Inflammatory macrophage treated with lipopolysaccharide for 4 hours (primary cell): ENCODE measurements around the gene CFAP70.

ENCODE experiments used
- DNase-seq: peaks from one replicate; pipeline ENCODE4 v3.0.0-alpha.2; 2020

CFAP70 gene

GRCh38 chr10:73210395-73211105, 148.1 kb downstream of the CFAP70 start:
- no peak for DNase-seq

DNA sequence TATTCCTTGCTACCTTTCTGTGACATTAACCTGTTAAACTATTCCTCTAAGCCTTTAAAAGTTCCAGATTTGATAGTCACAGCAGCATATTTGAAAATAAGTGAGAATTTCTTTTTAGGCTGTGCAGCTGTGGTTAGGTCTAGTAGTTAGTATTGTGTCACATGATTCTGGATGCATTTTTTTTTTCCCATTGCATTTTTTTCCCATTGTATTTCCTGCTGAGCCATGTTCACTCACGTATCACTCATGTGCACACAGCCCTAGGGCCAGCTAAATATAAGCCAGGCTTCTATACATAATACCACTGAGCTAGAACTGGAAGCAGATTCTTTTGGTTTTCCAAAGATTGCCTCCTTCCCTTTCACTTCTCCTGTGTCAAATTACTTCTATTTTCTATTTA, 149.0 kb downstream of the CFAP70 start:
- DNase-seq, result no peak

- DNase-seq, result no peak
Observed at GRCh38 chr10:73207883-73208282, 150.8 kb downstream of the CFAP70 start.

DNA sequence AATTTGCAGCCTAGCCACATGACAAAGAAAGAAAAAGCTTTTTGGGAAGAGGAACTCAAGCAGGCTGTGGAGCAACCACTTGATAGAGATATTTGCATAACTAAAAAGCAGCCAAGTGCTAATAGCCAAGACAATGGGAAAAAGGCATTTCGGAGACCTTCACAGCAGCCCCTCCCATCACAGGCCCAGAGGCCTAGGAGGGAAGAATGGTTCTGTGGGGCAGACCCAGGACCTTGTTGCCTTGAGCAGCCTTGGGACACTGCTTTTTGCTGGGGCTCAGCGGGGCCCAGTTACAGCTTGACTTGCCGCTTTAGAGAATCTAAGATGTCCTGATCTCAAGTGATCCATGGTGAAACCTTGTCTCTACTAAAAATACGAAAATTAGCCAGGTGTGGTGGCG, 152.3 kb downstream of the CFAP70 start:
- peak; percentile 17 for DNase-seq

DNA sequence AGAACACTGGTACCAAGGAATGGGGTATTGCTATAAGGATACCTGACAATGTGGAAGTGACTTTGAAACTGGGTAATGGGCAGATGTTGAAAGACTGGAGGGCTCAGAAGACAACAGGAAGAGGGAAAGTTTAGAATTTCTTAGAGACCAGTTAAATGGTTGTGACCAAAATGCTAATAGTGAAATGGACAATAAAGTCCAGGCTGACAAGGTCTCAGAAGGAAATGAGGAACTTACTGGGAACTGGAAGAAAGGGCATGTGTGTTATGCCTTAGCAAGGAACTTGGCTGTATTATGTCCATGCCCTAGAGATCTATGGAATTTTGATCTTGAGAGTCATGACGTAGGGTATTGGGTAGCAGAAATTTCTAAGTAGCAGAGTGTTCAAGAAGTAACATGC, 152.8 kb downstream of the CFAP70 start:
- DNase-seq, result peak; percentile 26

- peak; percentile 37 for DNase-seq
Observed at GRCh38 chr10:73205081-73205480, 153.6 kb downstream of the CFAP70 start.
